HepG2 (cell line): ENCODE results near the gene C14orf119. TPM values are rescaled to one million over a fixed set of nuclear protein-coding genes. Genes with fewer than 3 reads are reported as not detected.

Experiments
- ATAC-seq: fragments of 200-7000 bp; cut with Tn5 transposase; 3 replicates; pipeline ENCODE4 v1.9.1; 2020; ENCODE audit warnings: mild to moderate bottlenecking, moderate library complexity
- BruUV-seq: library from RNA; stranded (reverse); fragments of 400-500 nt; replicated peaks from 2 replicates; lab custom pipeline; 2021; lab: Mats Ljungman, UMichigan
- CTCF ChIA-PET: fragments of 300-600 bp; formaldehyde crosslinking; extraction: SDS; loops from one replicate; lab custom pipeline; 2021; ENCODE audit warnings: low total read pairs, inconsistent platforms, low intra/inter-chr PET ratio; lab: Yijun Ruan, JAX
- POLR2A ChIA-PET: fragments of 350-600 bp; sonication (Branson Sonifier 250); formaldehyde crosslinking; loops from one replicate; lab custom pipeline; 2020; ENCODE audit warnings: antibody characterized with exemption, inconsistent platforms; lab: Yijun Ruan, JAX
- DNase-seq: peaks from one replicate; pipeline ENCODE4 v3.0.0-alpha.2; 2015; ENCODE audit warnings: low spot score
- FAIRE-seq: peaks from 3 replicates; lab custom pipeline; 2011; peaks lifted over from hg19 to GRCh38; lab: Jason Lieb, UNC
- H2AFZ ChIP-seq: one replicate; pipeline ENCODE4 v1.6.1; 2011; ENCODE audit warnings: low read length, inconsistent platforms
- H3K27ac ChIP-seq: fragments of 300-600 bp; 3 replicates; pipeline ENCODE4 v1.8.0; 2011; ENCODE audit warnings: mixed run types, mild to moderate bottlenecking, mixed read lengths, low read length, inconsistent platforms; ENCODE audit not compliant: insufficient read depth; ENCODE audit errors: extremely low read length
- H3K27me3 ChIP-seq, 2 experiments: fragments of 200-600 bp in 1 of 2; 2 replicates in 1 of 2; 3 replicates in 1 of 2; pipeline versions ENCODE4 v1.6.0 to v1.8.0; 2011; ENCODE audit warnings: low read length in 2 of 2, mild to moderate bottlenecking in 2 of 2, moderate library complexity in 2 of 2, inconsistent platforms in 1 of 2; ENCODE audit not compliant: insufficient read depth in 2 of 2, control insufficient read depth in 1 of 2
- H3K36me3 ChIP-seq, 2 experiments: fragments of 200-600 bp in 1 of 2; replicated peaks in 1 of 2; 2 replicates in 1 of 2; 3 replicates in 1 of 2; pipeline versions ENCODE4 v1.5.1 to v1.8.0; 2011; ENCODE audit warnings: low read length in 2 of 2, inconsistent platforms in 1 of 2; ENCODE audit not compliant: insufficient read depth in 2 of 2, control insufficient read depth in 1 of 2
- H3K4me1 ChIP-seq: 2 replicates; pipeline ENCODE4 v1.5.1; 2012; ENCODE audit warnings: low read length, inconsistent platforms; ENCODE audit not compliant: insufficient read depth
- H3K4me2 ChIP-seq: 2 replicates; pipeline ENCODE4 v1.6.0; 2011; ENCODE audit warnings: low read depth, low read length, inconsistent platforms
- H3K4me3 ChIP-seq, 3 experiments: fragments of 200-600 bp in 1 of 3; sonication (generic), shearing (Covaris generic) in 1 of 3; replicated peaks in 1 of 3; 2 replicates each; pipeline ENCODE4 v1.5.1; 2011 to 2016; ENCODE audit warnings: low read length in 3 of 3, inconsistent platforms in 2 of 3, low read depth in 2 of 3, mild to moderate bottlenecking in 2 of 3, control low read depth in 1 of 3, mixed read lengths in 1 of 3; ENCODE audit not compliant: insufficient read depth in 1 of 3
- H3K79me2 ChIP-seq: one replicate; pipeline ENCODE4 v1.6.1; 2011; ENCODE audit warnings: low read length, inconsistent platforms; ENCODE audit not compliant: insufficient read depth
- H3K9ac ChIP-seq: 2 replicates; pipeline ENCODE4 v1.6.0; 2011; ENCODE audit warnings: mild to moderate bottlenecking, low read depth, low read length, inconsistent platforms; ENCODE audit not compliant: insufficient read depth
- H3K9me3 ChIP-seq: 2 replicates; pipeline ENCODE4 v1.5.1; 2012; ENCODE audit warnings: mild to moderate bottlenecking, low read length
- H4K20me1 ChIP-seq: 2 replicates; pipeline ENCODE4 v1.6.0; 2011; ENCODE audit warnings: inconsistent platforms, mild to moderate bottlenecking, low read length, moderate library complexity; ENCODE audit not compliant: insufficient read depth
- ATF7 ChIP-seq, 2 experiments: fragments of 450-650 bp in 1 of 2; sonication (generic) in 1 of 2; formaldehyde crosslinking in 1 of 2; IDR thresholded peaks; 2 replicates each; pipeline versions ENCODE4 v1.4.0 to v1.6.1; 2016 to 2020; ENCODE audit warnings: antibody characterized with exemption in 1 of 2, mild to moderate bottlenecking in 1 of 2, missing genetic modification reagents in 1 of 2
- EP300 ChIP-seq, 3 experiments: sonication (generic) in 1 of 3; formaldehyde crosslinking in 1 of 3; IDR thresholded peaks; 2 replicates each; pipeline versions ENCODE4 v1.5.1 to v1.6.1; 2011 to 2020; ENCODE audit warnings: low read depth in 2 of 3, low read length in 2 of 3, borderline replicate concordance in 1 of 3, improper control_type of control experiment in 1 of 3, mild to moderate bottlenecking in 1 of 3, missing genetic modification reagents in 1 of 3, moderate library complexity in 1 of 3
- ETV6 ChIP-seq: sonication (generic); formaldehyde crosslinking; conservative IDR thresholded peaks from 2 replicates; pipeline ENCODE4 v1.4.0; 2020; ENCODE audit warnings: missing genetic modification reagents
- EZH2 ChIP-seq: conservative IDR thresholded peaks from 2 replicates; pipeline ENCODE4 v1.6.1; 2012; ENCODE audit warnings: mild to moderate bottlenecking, low read depth, low read length, moderate library complexity
- HIC2 ChIP-seq: sonication (generic); formaldehyde crosslinking; IDR thresholded peaks from 2 replicates; pipeline ENCODE4 v1.9.0; 2022; ENCODE audit warnings: low read depth, missing genetic modification reagents
- NFE2L1 ChIP-seq: sonication (generic); formaldehyde crosslinking; IDR thresholded peaks from 2 replicates; pipeline ENCODE4 v1.4.0; 2020; ENCODE audit warnings: missing genetic modification reagents, mild to moderate bottlenecking, borderline replicate concordance
- PRDM10 ChIP-seq: sonication (generic); formaldehyde crosslinking; IDR thresholded peaks from 2 replicates; pipeline ENCODE4 v1.4.0; 2020; ENCODE audit warnings: low read depth, missing genetic modification reagents
- SOX6 ChIP-seq, 2 experiments: fragments of 450-650 bp in 1 of 2; sonication (generic) in 1 of 2; formaldehyde crosslinking in 1 of 2; IDR thresholded peaks; 2 replicates each; pipeline versions ENCODE4 v1.4.0 to v1.6.1; 2017 to 2020; ENCODE audit warnings: antibody characterized with exemption in 1 of 2, mild to moderate bottlenecking in 1 of 2, missing genetic modification reagents in 1 of 2
- ZNF687 ChIP-seq: sonication (generic); formaldehyde crosslinking; IDR thresholded peaks from 2 replicates; pipeline ENCODE4 v1.5.1; 2020; ENCODE audit warnings: mild to moderate bottlenecking, missing genetic modification reagents, moderate library complexity
- ZNF782 ChIP-seq: sonication (generic); formaldehyde crosslinking; IDR thresholded peaks from 2 replicates; pipeline ENCODE4 v1.4.0; 2020; ENCODE audit warnings: missing genetic modification reagents, mild to moderate bottlenecking, borderline replicate concordance
- WGBS: methylation state at CpG from one replicate; pipeline ENCODE4 v1.1.6; 2017; ENCODE audit warnings: low lambda C conversion rate; 5-methylcytosine and 5-hydroxymethylcytosine counted together
- in situ Hi-C: cut with HindIII; loops from 2 replicates; pipeline ENCODE4 v1.10.0; 2017; ENCODE audit warnings: low pct_unique_long_range_greater_than_20kb; ENCODE audit not compliant: extremely low pct_ligation_motif_present
- intact Hi-C: fragments of 100-400 bp; cut with micrococcal nuclease; formaldehyde crosslinking; loops from one replicate; pipeline ENCODE4 v1.10.0; 2022; ENCODE audit not compliant: unreplicated experiment
- polyA plus RNA-seq, 8 experiments: library from polyadenylated mRNA; depleted of rRNA in 3 of 8; stranded (reverse) in 7 of 8; unstranded in 1 of 8; fragments of >200 nt; fragmentation: Illumina TruSeq in 4 of 8; extraction: Trizol in 4 of 8; gene quantifications; 2 replicates each; pipeline versions ENCODE4 v1.2.1 to v1.2.3, GENCODE V29; 2011 to 2016; ENCODE audit warnings: low read depth in 4 of 8, missing spikeins in 1 of 8, mixed read lengths in 1 of 8; ENCODE audit not compliant: insufficient read depth in 1 of 8
- total RNA-seq, 5 experiments: library from RNA; depleted of rRNA; stranded (reverse); fragments of >200 nt; fragmentation: Illumina TruSeq; extraction: Trizol; gene quantifications; 2 replicates each; pipeline ENCODE4 v1.2.3, GENCODE V29; 2016; ENCODE audit warnings: low read depth in 1 of 5

Gene C14orf119
- total and polyA plus RNA-seq, 2 of the 13 experiments (the other 11 are each of a cell fraction or from before 2014, with no cell fraction given), result 117 to 206 TPM

- CTCF ChIA-PET, result interaction anchor here (0.5 to 8.5 kb wide), 10 partner anchors 11 to 499 kb away, joined by 3 to 173 read pairs (median 18); no protein-coding TSS in a partner anchor
- peaks cover 0 to 6% of the 10 kb centered on the region in 2 experiments; a peak in 1 of 5 replicates for H3K27me3 ChIP-seq
- WGBS, result 45% methylated on average over 6 of the region's 6 CpGs
- peak overlapping the region; percentile 98 for H3K4me2 ChIP-seq
- POLR2A ChIA-PET, result interaction anchor here (0.8 to 7.4 kb wide), 11 partner anchors 9 to 82 kb away, joined by 3 to 72 read pairs (median 12); partner anchors contain the start of genes ACIN1, AJUBA and C14orf119
- no peak overlapping the region for H3K9ac ChIP-seq
- no peak overlapping the region for H3K27ac ChIP-seq
- BruUV-seq, result no TSS peak
- FAIRE-seq (no peak), ATAC-seq (peak; percentile 0), DNase-seq (no peak)
- in situ Hi-C loops, result no loop called here
- H3K4me3 ChIP-seq, result no peak overlapping the region
- no peaks in the 10 kb centered on the region for H3K79me2 ChIP-seq
- H4K20me1 ChIP-seq, result peaks cover 13% of the 10 kb centered on the region; the same call in 1 of the 2 replicates
- peaks cover 26% of the 10 kb centered on the region for H3K4me1 ChIP-seq
- no peak overlapping the region for H2AFZ ChIP-seq
- intact Hi-C loops, result no loop called here
- no peaks in the 10 kb centered on the region for H3K9me3 ChIP-seq
- peaks cover 13 to 18% of the 10 kb centered on the region in 2 experiments for H3K36me3 ChIP-seq
- TF ChIP-seq ZNF687 (CRISPR knock-in tag) (peak; percentile 73; the same call in 1 of the 2 replicates), NFE2L1 (CRISPR knock-in tag) (no peak), ETV6 (no peak), EP300 (IDR thresholded peaks at IDR 0.05; ENCODE audit: low read depth in 2 of 2, low read length in 2 of 2) (no peak), EP300 (CRISPR knock-in tag; IDR thresholded peaks at IDR 0.05; ENCODE audit: borderline replicate concordance) (no peak), ZNF782 (0 out of 2 replicates have a peak, but pooled peaks have one; percentile 6), ATF7 (IDR thresholded peaks at IDR 0.05) (no peak), ATF7 (CRISPR knock-in tag; IDR thresholded peaks at IDR 0.05) (no peak), HIC2 (no peak), PRDM10 (CRISPR knock-in tag) (no peak), EZH2 (no peak), SOX6 (IDR thresholded peaks at IDR 0.05) (no peak), SOX6 (CRISPR knock-in tag; IDR thresholded peaks at IDR 0.05) (no peak)
Observed at GRCh38 chr14:23055621-23056144, 39.6 kb upstream of the C14orf119 start.
